Breast epithelium (tissue), 4 donors: Measurements from ENCODE around the gene SLC16A5. TPM values are rescaled to one million over a fixed set of nuclear protein-coding genes. Genes with fewer than 3 reads are reported as not detected.
A peak's percentile ranks its signal among the peaks of the same experiment; 100 is the strongest.

Experiments used
- DNase-seq, 2 donors: peaks; one replicate each; pipeline ENCODE4 v3.0.0-alpha.2; 2019; ENCODE audit warnings: low spot score in 2 of 2
- H3K27ac ChIP-seq, 2 donors: fragments of 200-600 bp; sonication (generic) in 1 of 2; one replicate each; pipeline ENCODE4 v1.5.1; 2016 to 2019; ENCODE audit warnings: mild to moderate bottlenecking in 1 of 2
- H3K27me3 ChIP-seq, 2 donors: fragments of 200-600 bp; sonication (generic) in 1 of 2; one replicate each; pipeline versions ENCODE4 v1.5.1 to v1.6.0; 2017 to 2019; ENCODE audit warnings: control low read depth in 1 of 2, mild to moderate bottlenecking in 1 of 2
- H3K36me3 ChIP-seq: fragments of 200-600 bp; one replicate; pipeline ENCODE4 v1.5.1; 2019
- H3K4me1 ChIP-seq, 2 donors: fragments of 200-600 bp; sonication (generic); one replicate each; pipeline ENCODE4 v1.5.1; 2016 to 2019; ENCODE audit warnings: control low read depth in 1 of 2
- H3K4me3 ChIP-seq, 3 donors: fragments of 200-600 bp; sonication (generic); 1 replicate in 2 of 3; 2 replicates in 1 of 3; pipeline ENCODE4 v1.5.1; 2016 to 2019; ENCODE audit warnings: mild to moderate bottlenecking in 3 of 3, moderate library complexity in 2 of 3
- H3K9me3 ChIP-seq, 2 donors: fragments of 200-600 bp; sonication (generic) in 1 of 2; one replicate each; pipeline ENCODE4 v1.5.1; 2016 to 2019; ENCODE audit warnings: control low read depth in 1 of 2
- CTCF ChIP-seq, 3 donors: fragments of 450-650 bp; IDR thresholded peaks; one replicate each; pipeline ENCODE4 v1.5.1; 2016 to 2017; ENCODE audit warnings: antibody characterized with exemption in 3 of 3, mild to moderate bottlenecking in 3 of 3, moderate library complexity in 3 of 3
- POLR2A ChIP-seq: fragments of 450-650 bp; IDR thresholded peaks from one replicate; pipeline ENCODE4 v1.6.1; 2016; ENCODE audit warnings: antibody characterized with exemption, mild to moderate bottlenecking, moderate library complexity
- POLR2AphosphoS5 ChIP-seq, 3 donors: sonication (generic); formaldehyde crosslinking; IDR thresholded peaks; one replicate each; pipeline ENCODE4 v1.6.1; 2017; ENCODE audit warnings: antibody characterized with exemption in 3 of 3
- intact Hi-C: fragments of 100-400 bp; cut with DNase I; formaldehyde crosslinking; loops from one replicate; pipeline ENCODE4 v1.15.1; 2023; ENCODE audit warnings: low total_unique reads
- total RNA-seq, 3 donors: library from RNA; depleted of rRNA; stranded (reverse); fragments of >200 nt; gene quantifications; one replicate each; pipeline ENCODE4 v1.1.0, GENCODE V29; 2016

Gene SLC16A5
- total RNA-seq, 3 donors from 2014 or later = 9.0 to 19.8 (median 18.4) TPM

GRCh38 chr17:75114552-75115314, 27.0 kb downstream of the SLC16A5 start:
- Histone ChIP-seq H3K27ac (peak overlapping the region; percentile 81 to 87), H3K4me1 (no peaks in the 10 kb centered on the region), H3K36me3 (no peaks in the 10 kb centered on the region), H3K27me3 (no peaks in the 10 kb centered on the region), H3K4me3 (peak overlapping the region; percentile 50 to 65 (median 55)), H3K9me3 (no peaks in the 10 kb centered on the region)
- DNase-seq = no peak
- intact Hi-C loops = loop anchor here (10.0 kb wide), 1 partner anchor 80 kb away; no protein-coding TSS in a partner anchor
- TF ChIP-seq CTCF (IDR thresholded peaks at IDR 0.05) (no peak), POLR2AphosphoS5 (IDR thresholded peaks at IDR 0.05) (no peak), POLR2A (no peak)

GRCh38 chr17:75115555-75115954, 27.8 kb downstream of the SLC16A5 start:
- H3K27ac ChIP-seq = no peak overlapping the region
- TF ChIP-seq POLR2A = no peak

GRCh38 chr17:75116737-75117136, 29.0 kb downstream of the SLC16A5 start:
- H3K27ac ChIP-seq = no peak overlapping the region
- H3K9me3 ChIP-seq = no peaks in the 10 kb centered on the region
- intact Hi-C loops = loop anchor here (10.0 kb wide), 1 partner anchor 78 kb away; no protein-coding TSS in a partner anchor
- no peak for DNase-seq
- TF ChIP-seq CTCF (IDR thresholded peaks at IDR 0.05) (no peak), POLR2A (no peak), POLR2AphosphoS5 (IDR thresholded peaks at IDR 0.05) (no peak)
- no peaks in the 10 kb centered on the region for H3K27me3 ChIP-seq
- H3K4me3 ChIP-seq = no peak overlapping the region
- no peaks in the 10 kb centered on the region for H3K36me3 ChIP-seq
- H3K4me1 ChIP-seq = no peaks in the 10 kb centered on the region

More at GRCh38 chr17:75115555-75115954, 27.8 kb downstream of the SLC16A5 start:
- H3K36me3 ChIP-seq = no peaks in the 10 kb centered on the region
- no peaks in the 10 kb centered on the region for H3K9me3 ChIP-seq
- no peaks in the 10 kb centered on the region for H3K27me3 ChIP-seq
- H3K4me3 ChIP-seq = no peak overlapping the region
- DNase-seq = no peak
- intact Hi-C loops = loop anchor here (10.0 kb wide), 1 partner anchor 79 kb away; no protein-coding TSS in a partner anchor
- H3K4me1 ChIP-seq = no peaks in the 10 kb centered on the region

DNA sequence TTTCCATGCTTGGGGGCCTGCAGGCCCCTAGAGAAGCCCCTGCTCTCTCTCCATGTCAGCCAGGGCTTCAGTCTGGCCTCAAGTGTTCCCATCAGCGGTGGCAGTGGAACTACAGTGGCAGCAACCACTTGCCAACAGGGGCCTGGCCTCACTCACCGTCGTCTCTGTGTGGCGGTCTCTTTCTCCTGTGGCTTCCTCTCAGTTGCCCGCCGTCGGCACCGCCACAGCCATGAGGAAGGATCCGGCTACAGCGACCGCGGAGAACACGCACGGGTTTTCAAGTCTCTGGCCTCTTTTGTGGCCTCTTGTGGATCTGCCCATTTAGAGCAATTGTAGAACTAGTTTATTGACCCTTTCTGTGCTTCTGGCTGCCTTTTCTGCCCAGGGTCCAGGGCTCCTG, 30.6 kb downstream of the SLC16A5 start:
- Histone ChIP-seq H3K27ac (no peak overlapping the region), H3K36me3 (no peaks in the 10 kb centered on the region), H3K4me3 (no peak overlapping the region), H3K4me1 (no peaks in the 10 kb centered on the region), H3K27me3 (no peaks in the 10 kb centered on the region), H3K9me3 (no peaks in the 10 kb centered on the region)
- DNase-seq = no peak
- intact Hi-C loops = loop anchor here (10.0 kb wide), 1 partner anchor 76 kb away; no protein-coding TSS in a partner anchor
- TF ChIP-seq POLR2A = no peak
- TF ChIP-seq CTCF (IDR thresholded peaks at IDR 0.05) = no peak
- no peak for TF ChIP-seq POLR2AphosphoS5 (IDR thresholded peaks at IDR 0.05)

- Histone ChIP-seq H3K27me3 (no peaks in the 10 kb centered on the region), H3K4me1 (no peaks in the 10 kb centered on the region), H3K36me3 (no peaks in the 10 kb centered on the region), H3K9me3 (no peaks in the 10 kb centered on the region), H3K4me3 (no peak overlapping the region), H3K27ac (peak overlapping the region in 1 of 2 donors; percentile 43)
- TF ChIP-seq POLR2AphosphoS5 (IDR thresholded peaks at IDR 0.05) (no peak), POLR2A (no peak), CTCF (IDR thresholded peaks at IDR 0.05) (no peak)
- DNase-seq = no peak
- intact Hi-C loops = no loop called here
Observed at GRCh38 chr17:75124041-75124818, 36.5 kb downstream of the SLC16A5 start.
